ENCODE data around the gene PLSCR2.

- TF ChIP-seq CTCF (conservative IDR thresholded peaks at IDR 0.05; ENCODE audit: low read depth, low read length) = no peak
- TF ChIP-seq EZH2 (IDR thresholded peaks at IDR 0.05; ENCODE audit: low read length, unreplicated experiment) = no peak
- TF ChIP-seq EZH2phosphoT487 (IDR thresholded peaks at IDR 0.05; ENCODE audit: borderline replicate concordance, low read length) = no peak
Observed at GRCh38 chr3:146491303-146491702, 21.9 kb upstream of the PLSCR2 start.

Data from PC-3 (cell line).